CD4-positive, alpha-beta T cell treated with Interleukin-6 at 100 ng/mL for 8 hours (primary cell): ENCODE measurements around the gene RNF157.
"Not testable (repeated sequence)": the region's sequence is repeated elsewhere in the genome, so short reads cannot be mapped to it uniquely, and the experiment has no call there.

Experiments
- DNase-seq: peaks from one replicate; pipeline ENCODE4 v3.0.0-alpha.2; 2020; ENCODE audit warnings: mixed read lengths, low spot score

The RNF157 gene

GRCh38 chr17:76254275-76254674 lies 14.0 kb upstream of the RNF157 start:
- DNase-seq, result no peak

GRCh38 chr17:76253841-76254240 lies 13.5 kb upstream of the RNF157 start:
- no peak for DNase-seq

DNA sequence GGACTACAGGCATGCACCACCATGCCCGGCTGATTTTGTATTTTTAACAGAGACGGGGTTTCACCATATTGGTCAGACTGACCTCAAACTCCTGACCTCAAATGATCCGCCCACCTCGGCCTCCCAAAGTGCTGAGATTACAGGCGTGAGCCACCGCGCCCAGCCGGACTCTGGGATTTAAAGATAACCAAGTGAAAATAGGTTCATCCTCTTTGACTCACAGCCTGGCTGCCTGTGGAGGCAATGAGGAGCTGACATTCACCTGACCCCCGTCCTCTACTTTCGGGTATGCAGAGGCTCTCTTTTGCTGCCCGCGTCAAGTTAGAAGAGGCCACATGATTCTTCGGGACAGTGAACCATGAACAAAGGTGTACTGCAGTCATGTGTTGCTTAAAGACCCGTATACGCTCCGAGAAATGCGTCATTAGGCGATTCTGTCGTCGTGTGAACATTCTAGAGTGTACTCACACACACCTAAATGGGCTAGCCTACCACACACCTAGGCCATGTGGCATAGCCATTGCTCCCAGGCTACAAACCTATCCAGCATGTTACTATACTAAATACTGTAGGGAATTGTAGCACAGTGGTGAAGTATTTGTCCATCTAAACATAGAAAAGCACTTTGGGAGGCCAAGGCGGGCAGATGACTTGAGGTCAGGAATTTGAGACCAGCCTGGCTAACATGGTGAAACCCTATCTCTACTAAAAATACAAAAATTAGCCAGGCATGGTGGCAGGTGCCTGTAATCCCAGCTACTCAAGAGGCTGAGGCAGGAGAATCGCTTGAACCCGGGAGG lies 12.9 kb upstream of the RNF157 start:
- not testable (repeated sequence) for DNase-seq

GRCh38 chr17:76252040-76252954 lies 12.0 kb upstream of the RNF157 start:
- peak; percentile 62 for DNase-seq

DNA sequence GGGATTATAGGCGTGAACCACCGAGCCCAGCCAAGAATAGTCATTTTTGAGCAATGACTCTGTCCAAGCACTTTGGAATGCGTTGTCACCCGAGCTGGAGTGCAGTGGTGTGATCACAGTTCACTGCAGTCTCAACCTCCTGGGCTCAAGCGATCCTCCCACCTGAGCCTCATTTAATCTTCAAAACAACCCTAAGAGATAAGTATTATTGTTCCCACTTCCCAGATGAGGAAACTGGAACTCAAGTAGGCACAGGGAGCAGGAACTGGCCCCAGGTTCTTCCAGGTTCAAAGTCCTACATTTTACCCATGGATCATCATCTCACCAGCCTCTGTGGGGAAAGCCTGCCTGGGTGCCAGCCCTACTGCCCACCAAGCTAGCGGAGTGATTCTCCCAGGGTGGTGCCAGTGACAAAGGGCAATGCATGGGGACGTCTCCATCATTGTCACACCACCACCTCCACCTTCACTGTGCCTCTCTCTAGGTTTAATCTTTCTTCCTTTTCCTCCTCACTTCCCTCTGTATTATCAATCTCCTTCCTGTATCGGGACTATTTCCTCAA lies 11.3 kb upstream of the RNF157 start:
- DNase-seq, result no peak

DNA sequence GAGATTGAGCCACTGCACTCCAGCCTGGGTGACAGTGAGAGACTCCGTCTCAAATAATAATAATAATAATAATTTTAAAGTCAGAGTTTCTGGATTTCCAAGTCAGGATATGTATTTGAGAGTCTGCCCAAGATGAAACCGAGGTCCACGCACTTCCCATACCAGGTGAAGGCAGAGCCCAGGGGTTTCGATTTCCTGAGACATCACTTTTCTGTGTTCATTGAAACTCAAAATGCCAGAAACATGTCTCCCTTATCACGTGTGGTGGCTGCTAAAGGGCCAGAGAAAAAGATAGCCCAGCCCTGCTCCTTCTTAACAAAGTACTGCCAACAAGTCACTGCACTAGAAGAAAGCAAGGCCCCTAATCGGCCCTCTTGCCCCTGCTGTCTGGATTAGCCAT lies 9.8 kb upstream of the RNF157 start:
- no peak for DNase-seq

GRCh38 chr17:76248013-76248782 lies 7.9 kb upstream of the RNF157 start:
- no peak for DNase-seq

GRCh38 chr17:76247304-76247703 lies 7.0 kb upstream of the RNF157 start:
- no peak for DNase-seq

DNA sequence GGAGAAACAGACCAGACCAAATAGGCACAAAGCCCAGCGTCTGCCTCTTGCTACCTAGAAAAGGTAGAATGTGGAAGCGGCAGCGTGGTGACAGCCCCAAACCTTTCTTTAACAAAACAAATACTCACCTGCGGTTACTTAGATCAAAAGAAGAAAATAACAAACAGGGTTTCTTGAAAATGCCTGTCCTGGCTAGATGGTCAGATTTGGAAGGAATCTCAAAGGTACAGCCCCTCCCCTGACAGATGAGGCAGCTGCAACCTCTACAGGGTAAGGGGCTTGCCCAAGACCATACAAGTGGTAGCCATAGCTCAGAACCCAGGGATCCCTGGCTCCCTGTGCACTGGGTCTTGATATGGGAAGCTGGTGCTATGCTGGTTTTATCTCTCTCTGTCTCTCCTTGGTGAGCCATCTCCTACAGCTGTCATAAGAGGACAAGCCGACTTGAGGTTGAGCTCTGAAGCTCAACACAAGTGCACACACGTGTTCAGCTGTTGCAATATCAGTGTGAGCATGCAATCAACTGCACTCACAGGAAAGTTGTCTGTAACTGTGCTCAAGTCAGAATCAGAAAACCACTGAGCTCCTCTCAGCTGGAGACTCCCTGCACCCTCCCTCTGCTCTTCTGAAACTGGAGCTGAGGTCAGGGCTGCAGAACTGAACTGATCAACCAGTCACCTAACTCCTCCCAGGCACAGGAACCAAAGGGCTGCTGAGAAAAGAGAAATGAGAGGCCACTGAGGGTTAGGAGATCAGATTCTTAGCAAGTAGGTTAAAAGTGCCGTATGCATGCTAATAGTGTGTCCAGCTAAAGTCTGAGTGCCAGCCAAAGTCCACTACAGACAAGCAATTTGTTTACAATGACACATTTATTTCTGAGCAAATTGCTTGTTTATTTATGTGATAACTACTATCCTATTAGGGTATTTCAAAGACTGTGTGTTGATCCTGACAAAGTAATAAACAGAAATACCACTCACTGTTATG lies 6.1 kb upstream of the RNF157 start:
- peak; percentile 79 for DNase-seq

DNA sequence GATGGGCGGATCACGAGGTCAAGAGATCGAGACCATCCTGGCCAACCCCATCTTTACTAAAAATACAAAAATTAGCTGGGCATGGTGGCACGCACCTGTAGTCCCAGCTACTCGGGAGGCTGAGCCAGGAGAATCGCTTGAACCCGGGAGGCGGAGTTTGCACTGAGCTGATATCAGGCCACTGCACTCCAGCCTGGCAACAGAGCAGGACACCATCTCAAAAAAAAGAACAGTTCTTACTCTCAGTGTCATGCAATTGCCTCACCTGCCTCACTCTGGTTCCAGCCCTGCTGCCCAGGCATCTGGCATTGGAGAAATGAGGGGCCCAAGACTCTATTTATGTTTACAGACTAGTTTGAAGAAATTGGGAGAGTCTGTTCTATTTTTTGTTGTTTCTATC lies 4.4 kb upstream of the RNF157 start:
- not testable (repeated sequence) for DNase-seq

DNA sequence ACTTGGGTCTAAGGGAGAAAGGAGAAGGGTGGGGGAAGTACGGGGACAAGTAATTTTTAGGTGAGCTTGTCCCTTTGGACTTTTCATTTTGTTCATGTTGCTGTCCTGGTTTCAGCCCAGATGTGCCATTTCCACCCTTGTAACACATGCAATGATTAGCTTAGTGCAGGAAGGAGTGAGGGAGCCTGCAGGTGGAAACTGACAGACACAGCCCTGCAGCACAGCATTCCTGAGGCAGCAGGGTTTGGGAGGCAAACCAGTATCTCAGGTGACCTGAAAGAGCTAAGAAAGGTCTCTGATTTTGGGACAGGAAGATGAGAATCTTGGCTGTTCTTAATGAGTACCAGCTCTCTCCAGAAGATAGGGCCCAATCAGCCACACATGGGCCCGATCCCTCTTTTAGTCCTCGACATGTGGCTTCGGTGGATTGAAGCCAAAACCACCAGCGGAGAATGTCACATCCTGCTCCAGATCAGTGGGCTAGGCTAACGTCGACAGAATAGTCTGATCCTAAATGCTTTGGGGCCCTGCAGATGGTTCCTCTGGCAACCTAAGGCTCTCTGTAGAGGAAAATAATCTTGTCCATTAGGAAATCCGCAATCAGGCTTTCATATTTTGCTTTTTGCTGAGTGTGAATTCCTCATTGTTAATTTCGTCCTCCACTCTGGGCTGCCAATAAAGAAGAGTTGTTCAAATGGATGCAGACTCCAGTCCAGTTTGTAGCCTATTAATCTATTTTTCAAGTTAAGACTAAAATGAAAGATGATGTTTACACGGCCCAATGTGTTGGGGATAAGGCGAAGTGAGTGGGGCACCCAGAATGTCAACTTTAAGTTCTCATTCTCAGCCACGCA lies 3.8 kb upstream of the RNF157 start:
- no peak for DNase-seq

- no peak for DNase-seq
Observed at GRCh38 chr17:76241691-76242255, 1.5 kb upstream of the RNF157 start.

- no peak for DNase-seq
Observed at GRCh38 chr17:76241204-76241538, 878 bp upstream of the RNF157 start.

GRCh38 chr17:76239538-76240274 lies 587 bp downstream of the RNF157 start:
- DNase-seq, result no peak

DNA sequence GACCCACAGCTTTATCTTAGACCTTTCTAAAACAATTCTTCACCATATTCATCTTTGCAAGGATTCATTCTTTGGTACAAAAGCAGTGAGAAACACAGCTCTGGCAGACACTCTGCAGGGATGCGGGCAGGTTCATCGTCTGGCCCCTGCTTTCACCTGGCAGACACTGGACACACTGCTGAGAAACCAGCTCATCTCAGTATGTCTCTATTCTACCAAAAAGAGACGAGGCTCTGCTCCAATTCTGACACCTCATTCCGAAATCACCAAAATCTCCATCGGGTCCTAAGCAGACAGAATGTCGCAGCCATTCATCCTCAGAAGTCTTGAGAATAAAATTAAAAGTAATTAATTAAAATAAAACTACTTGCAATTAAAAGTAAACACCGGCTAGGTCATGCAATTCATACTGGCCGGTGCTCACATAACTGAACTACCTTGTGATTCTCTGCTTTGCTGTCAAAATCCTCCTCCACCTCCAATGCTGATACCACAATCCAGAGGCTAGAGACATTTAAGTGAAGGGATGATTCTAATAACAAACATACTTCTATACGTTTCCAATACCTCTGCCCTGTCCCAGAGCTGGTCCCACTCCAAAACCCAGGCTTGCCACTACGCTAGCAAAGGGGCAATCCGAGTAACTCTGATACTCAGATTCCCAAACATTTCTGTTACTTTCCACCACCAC lies 1.3 kb downstream of the RNF157 start:
- DNase-seq, result no peak

DNA sequence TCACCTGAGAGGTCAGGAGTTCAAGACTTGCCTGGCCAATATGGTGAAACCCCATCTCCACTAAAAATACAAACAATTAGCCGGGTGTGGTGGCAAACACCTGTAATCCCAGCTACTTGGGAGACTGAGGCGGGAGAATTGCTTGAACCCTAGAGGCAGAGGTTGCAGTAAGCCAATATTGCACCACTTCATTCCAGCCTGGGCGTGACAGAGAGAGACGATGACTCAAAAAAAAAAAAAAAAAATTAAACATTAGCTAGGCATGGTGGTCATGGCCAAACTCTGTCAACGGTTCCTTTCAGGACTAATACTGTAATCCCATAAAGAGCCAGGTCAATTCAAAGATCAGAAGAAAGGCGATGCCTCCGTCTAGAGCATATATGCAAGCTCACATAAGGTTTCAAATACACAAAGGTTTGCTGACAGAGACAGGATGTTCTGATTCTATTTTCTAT lies 2.4 kb downstream of the RNF157 start:
- DNase-seq, result no peak

GRCh38 chr17:76236603-76237002 lies 3.7 kb downstream of the RNF157 start:
- no peak for DNase-seq

- no peak for DNase-seq
Observed at GRCh38 chr17:76235883-76236282, 4.4 kb downstream of the RNF157 start.
